Activated CD4-positive, alpha-beta T cell treated with anti-CD3 and anti-CD28 coated beads, Interleukin-2, amount 50 U/mL, for 4 hours (primary cell): ENCODE measurements around the gene SCAMP5.

Source experiments
- DNase-seq, 2 experiments: peaks; one replicate each; pipeline ENCODE4 v3.0.0-alpha.2; 2020

Gene SCAMP5

GRCh38 chr15:75050283-75050682, 54.9 kb downstream of the SCAMP5 start:
- DNase-seq = no peak

- no peak for DNase-seq
Measured at GRCh38 chr15:75051191-75051608, 55.8 kb downstream of the SCAMP5 start.

- no peak for DNase-seq
Measured at GRCh38 chr15:75051711-75052110, 56.3 kb downstream of the SCAMP5 start.

- DNase-seq = no peak
Measured at GRCh38 chr15:75052972-75053747, 57.8 kb downstream of the SCAMP5 start.

- no peak for DNase-seq
Measured at GRCh38 chr15:75053748-75054125, 58.4 kb downstream of the SCAMP5 start.

GRCh38 chr15:75054172-75054897, 59.0 kb downstream of the SCAMP5 start:
- DNase-seq = no peak

GRCh38 chr15:75056036-75056435, 60.7 kb downstream of the SCAMP5 start:
- DNase-seq = no peak

- no peak for DNase-seq
Measured at GRCh38 chr15:75058127-75058905, 63.0 kb downstream of the SCAMP5 start.

- DNase-seq = no peak
Measured at GRCh38 chr15:75059607-75060006, 64.2 kb downstream of the SCAMP5 start.

GRCh38 chr15:75061272-75061671, 65.9 kb downstream of the SCAMP5 start:
- DNase-seq = no peak

- DNase-seq = no peak
Measured at GRCh38 chr15:75062706-75063105, 67.3 kb downstream of the SCAMP5 start.

GRCh38 chr15:75063338-75063737, 68.0 kb downstream of the SCAMP5 start:
- DNase-seq = no peak

GRCh38 chr15:75063889-75064288, 68.5 kb downstream of the SCAMP5 start:
- no peak for DNase-seq

- DNase-seq = no peak
Measured at GRCh38 chr15:75064846-75065245, 69.5 kb downstream of the SCAMP5 start.

GRCh38 chr15:75065467-75065850, 70.1 kb downstream of the SCAMP5 start:
- no peak for DNase-seq

GRCh38 chr15:75065851-75066509, 70.6 kb downstream of the SCAMP5 start:
- DNase-seq = no peak

- no peak for DNase-seq
Measured at GRCh38 chr15:75067123-75067830, 71.9 kb downstream of the SCAMP5 start.

- no peak for DNase-seq
Measured at GRCh38 chr15:75068748-75069147, 73.4 kb downstream of the SCAMP5 start.

GRCh38 chr15:75069301-75069925, 74.0 kb downstream of the SCAMP5 start:
- DNase-seq = no peak

- no peak for DNase-seq
Measured at GRCh38 chr15:75070674-75071073, 75.3 kb downstream of the SCAMP5 start.
